Duodenal mucosa (tissue), 2 donors: ENCODE data around the gene ZSCAN22.

ENCODE experiments used
- H3K27ac ChIP-seq: one replicate; pipeline ENCODE4 v1.7.0; 2013; ENCODE audit warnings: low read depth, low read length
- H3K27me3 ChIP-seq, 2 donors: one replicate each; pipeline ENCODE4 v1.7.0; 2013; ENCODE audit warnings: low read length in 2 of 2, control low read depth in 1 of 2; ENCODE audit not compliant: insufficient read depth in 2 of 2, control insufficient read depth in 1 of 2
- H3K36me3 ChIP-seq, 2 donors: one replicate each; pipeline ENCODE4 v1.7.0; 2013; ENCODE audit warnings: low read length in 2 of 2, control low read depth in 1 of 2; ENCODE audit not compliant: insufficient read depth in 2 of 2, control insufficient read depth in 1 of 2
- H3K4me1 ChIP-seq, 2 donors: one replicate each; pipeline ENCODE4 v1.7.0; 2013; ENCODE audit warnings: low read length in 2 of 2, control low read depth in 1 of 2; ENCODE audit not compliant: insufficient read depth in 2 of 2, control insufficient read depth in 1 of 2
- H3K4me3 ChIP-seq, 2 donors: one replicate each; pipeline ENCODE4 v1.7.0; 2013; ENCODE audit warnings: low read length in 2 of 2, low read depth in 1 of 2
- H3K9ac ChIP-seq, 2 donors: one replicate each; pipeline ENCODE4 v1.7.0; 2013; ENCODE audit warnings: low read length in 2 of 2, low read depth in 1 of 2
- H3K9me3 ChIP-seq, 2 donors: one replicate each; pipeline ENCODE4 v1.7.0; 2013; ENCODE audit warnings: low read length in 2 of 2, control low read depth in 1 of 2; ENCODE audit not compliant: control insufficient read depth in 1 of 2

Gene ZSCAN22

DNA sequence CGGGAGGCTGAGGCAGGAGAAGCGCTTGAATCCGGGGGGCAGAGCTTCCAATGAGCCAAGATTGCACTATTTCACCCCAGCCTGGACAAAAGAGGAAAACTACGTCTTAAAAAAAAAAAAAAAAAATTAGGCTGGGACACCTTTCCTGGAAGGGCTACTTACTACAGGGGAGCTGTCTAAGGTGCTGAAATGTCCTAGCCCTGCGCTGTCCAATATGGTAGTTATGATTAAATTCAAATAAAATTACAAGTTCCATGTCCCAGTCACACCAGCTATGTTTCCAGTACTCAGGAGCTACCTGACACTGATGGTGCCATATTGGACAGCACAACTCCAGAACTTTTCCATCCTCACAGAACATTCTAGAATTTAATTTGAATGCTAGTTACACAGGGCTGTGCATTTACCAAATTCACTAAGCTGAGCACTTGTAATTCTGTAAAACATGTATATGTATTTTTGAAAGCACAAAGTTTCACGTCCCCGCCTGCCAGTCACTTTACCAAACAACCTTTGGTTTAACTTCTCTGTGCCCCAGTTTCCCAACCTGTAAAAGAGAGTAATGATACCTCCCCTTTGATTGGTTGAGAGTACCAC, 9.2 kb upstream of the ZSCAN22 start:
- Histone ChIP-seq H3K4me3 (no peak overlapping the region), H3K9me3 (no peaks in the 10 kb centered on the region), H3K27ac (no peak overlapping the region), H3K36me3 (peaks cover 16 to 50% of the 10 kb centered on the region in 2 donors), H3K9ac (no peak overlapping the region), H3K27me3 (no peaks in the 10 kb centered on the region), H3K4me1 (no peaks in the 10 kb centered on the region)

DNA sequence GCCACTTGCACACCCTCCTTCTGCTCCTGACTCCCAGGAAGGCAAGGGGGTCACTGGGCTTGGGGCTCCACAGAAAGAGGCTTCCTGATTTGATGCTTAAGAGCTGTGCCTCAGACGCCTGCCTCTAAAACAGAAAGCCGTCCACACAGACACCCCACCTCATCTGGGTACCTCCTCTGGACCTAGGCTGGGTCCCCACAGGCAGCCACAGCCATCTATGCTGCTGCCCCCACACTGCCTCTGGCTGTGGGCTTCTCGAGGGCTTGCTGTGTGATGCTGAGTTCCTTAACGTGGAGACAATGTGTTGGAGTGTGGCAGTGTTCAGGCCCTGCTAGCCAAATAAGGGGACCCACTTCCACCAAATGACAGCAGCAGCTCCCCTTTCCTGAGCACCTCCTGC, 8.5 kb upstream of the ZSCAN22 start:
- H3K27ac ChIP-seq, result no peak overlapping the region
- H3K9me3 ChIP-seq, result no peaks in the 10 kb centered on the region
- no peaks in the 10 kb centered on the region for H3K4me1 ChIP-seq
- no peak overlapping the region for H3K4me3 ChIP-seq
- no peak overlapping the region for H3K9ac ChIP-seq
- peaks cover 11 to 47% of the 10 kb centered on the region in 2 donors for H3K36me3 ChIP-seq
- no peaks in the 10 kb centered on the region for H3K27me3 ChIP-seq

DNA sequence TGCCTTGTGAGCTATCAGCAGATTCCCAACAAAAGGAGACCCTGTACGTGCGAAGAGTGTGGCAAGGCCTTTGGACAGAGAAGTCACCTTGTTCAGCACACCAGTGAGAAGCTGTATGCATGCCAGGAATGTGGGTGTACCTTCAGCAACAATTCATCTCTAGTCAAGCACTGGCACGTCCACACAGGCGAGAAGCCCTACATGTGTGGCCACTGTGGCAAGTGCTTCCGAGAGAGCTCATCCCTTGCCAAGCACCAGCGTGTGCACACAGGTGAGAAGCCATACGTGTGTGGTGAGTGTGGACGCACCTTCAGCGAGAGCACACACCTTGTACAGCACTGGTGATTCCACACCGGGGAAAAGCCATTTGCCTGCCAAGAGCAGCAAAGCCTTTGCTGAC, 7.6 kb upstream of the ZSCAN22 start:
- H3K4me3 ChIP-seq, result no peak overlapping the region
- H3K9me3 ChIP-seq, result no peaks in the 10 kb centered on the region
- peaks cover 4 to 39% of the 10 kb centered on the region in 2 donors for H3K36me3 ChIP-seq
- no peak overlapping the region for H3K9ac ChIP-seq
- no peaks in the 10 kb centered on the region for H3K27me3 ChIP-seq
- no peak overlapping the region for H3K27ac ChIP-seq
- no peaks in the 10 kb centered on the region for H3K4me1 ChIP-seq

DNA sequence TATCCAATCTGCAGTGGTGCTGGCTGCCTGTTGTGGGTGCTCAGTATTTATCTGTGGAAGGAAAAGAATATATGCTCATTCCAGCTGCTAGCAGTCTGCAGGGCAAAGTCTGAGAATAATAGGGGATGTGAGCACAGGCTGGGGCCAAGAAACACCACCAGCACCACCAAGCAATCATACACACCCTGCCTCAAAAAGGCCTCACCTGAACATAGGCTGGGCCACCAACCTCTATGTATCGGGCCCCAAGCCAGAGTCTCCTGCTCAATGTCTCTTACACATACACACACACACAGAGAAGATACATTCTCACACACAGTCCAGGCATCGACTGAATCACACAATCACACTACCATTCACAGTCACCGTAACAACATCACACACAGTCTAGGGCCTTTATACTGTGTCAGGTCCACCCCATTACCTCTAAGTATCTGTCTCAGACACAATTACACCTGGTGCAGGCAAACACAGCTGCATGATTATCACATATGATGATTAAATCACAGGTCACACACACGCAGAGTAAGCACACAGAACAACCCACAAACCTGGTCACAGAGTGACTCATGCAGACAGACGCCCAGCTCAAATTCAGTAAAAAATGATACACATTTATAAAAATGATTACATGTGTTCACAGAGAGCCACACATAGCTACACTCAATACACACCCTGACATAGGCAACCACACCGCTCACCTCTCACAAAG, 1.3 kb upstream of the ZSCAN22 start:
- Histone ChIP-seq H3K4me3 (peak overlapping the region; percentile 93 to 99), H3K9me3 (no peaks in the 10 kb centered on the region), H3K4me1 (peaks cover 19 to 23% of the 10 kb centered on the region in 2 donors), H3K9ac (peak overlapping the region; percentile 12 to 80), H3K27ac (no peak overlapping the region), H3K36me3 (peaks cover 0 to 12% of the 10 kb centered on the region in 2 donors), H3K27me3 (no peaks in the 10 kb centered on the region)

DNA sequence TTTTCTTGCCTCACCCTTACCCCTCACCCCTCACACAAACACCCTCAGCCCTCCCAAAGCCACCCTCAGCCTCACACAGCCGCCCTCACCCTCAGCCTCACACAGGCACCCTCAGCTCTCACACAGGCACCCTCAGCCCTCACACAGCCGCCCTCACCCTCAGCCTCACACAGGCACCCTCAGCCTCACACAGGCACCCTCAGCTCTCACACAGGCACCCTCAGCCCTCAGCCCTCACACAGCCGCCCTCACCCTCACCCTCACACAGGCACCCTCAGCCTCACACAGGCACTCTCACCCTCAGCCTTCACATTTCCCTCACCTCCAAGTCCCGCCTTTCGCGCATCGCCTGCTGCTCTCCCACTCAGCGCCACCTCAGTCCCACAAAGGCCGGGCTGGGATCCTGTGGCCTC, 287 bp upstream of the ZSCAN22 start:
- Histone ChIP-seq H3K27ac (peak overlapping the region; percentile 79), H3K9me3 (no peaks in the 10 kb centered on the region), H3K27me3 (no peaks in the 10 kb centered on the region), H3K4me3 (peak overlapping the region; percentile 93 to 99), H3K9ac (peak overlapping the region; percentile 80 to 83), H3K4me1 (peaks cover 19 to 23% of the 10 kb centered on the region in 2 donors), H3K36me3 (peaks cover 0 to 10% of the 10 kb centered on the region in 2 donors)

DNA sequence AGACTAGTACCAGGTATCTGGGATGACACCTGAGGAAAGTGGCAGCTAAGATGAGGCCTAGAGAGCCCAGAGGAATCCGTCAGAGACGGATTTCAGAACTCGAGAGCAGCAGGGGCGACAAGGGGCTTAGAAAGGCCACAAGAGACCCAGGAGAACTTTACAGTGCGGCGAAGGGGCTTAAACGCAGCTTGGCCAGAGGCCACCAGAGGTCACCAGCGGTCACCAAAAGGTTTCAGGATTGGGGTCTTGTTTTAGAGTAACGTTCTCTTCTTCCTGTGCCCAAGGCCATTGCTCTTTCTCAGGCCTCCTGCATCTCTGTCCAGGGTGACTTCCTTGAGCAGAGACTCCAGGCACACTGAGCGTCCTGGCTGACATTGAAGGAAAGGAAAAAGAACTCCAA, 2.2 kb downstream of the ZSCAN22 start:
- H3K9ac ChIP-seq, result no peak overlapping the region
- H3K4me1 ChIP-seq, result peaks cover 19 to 23% of the 10 kb centered on the region in 2 donors
- no peaks in the 10 kb centered on the region for H3K27me3 ChIP-seq
- no peaks in the 10 kb centered on the region for H3K9me3 ChIP-seq
- H3K4me3 ChIP-seq, result no peak overlapping the region
- H3K36me3 ChIP-seq, result no peaks in the 10 kb centered on the region
- H3K27ac ChIP-seq, result no peak overlapping the region

DNA sequence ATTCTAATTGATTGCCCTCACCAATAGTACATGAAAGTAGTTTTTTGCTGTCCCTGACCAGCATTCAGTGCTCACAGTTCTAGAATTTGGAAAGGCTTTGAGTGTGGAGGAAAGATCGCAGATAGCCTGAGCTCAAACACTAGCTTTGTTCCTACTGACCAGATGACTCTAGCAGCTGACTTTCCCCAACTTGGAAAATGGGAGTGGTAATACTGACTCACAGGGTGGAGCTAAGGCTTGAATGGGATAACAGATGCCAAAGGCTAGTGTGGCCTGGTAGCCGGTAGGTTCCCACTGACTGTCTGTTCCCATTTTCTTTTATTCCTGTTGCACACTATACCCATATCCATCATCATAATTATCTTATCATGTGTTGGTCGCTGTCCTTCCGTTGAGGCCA, 3.7 kb downstream of the ZSCAN22 start:
- no peaks in the 10 kb centered on the region for H3K27me3 ChIP-seq
- peaks cover 14 to 17% of the 10 kb centered on the region in 2 donors for H3K4me1 ChIP-seq
- no peak overlapping the region for H3K9ac ChIP-seq
- no peak overlapping the region for H3K4me3 ChIP-seq
- H3K27ac ChIP-seq, result no peak overlapping the region
- H3K9me3 ChIP-seq, result no peaks in the 10 kb centered on the region
- peaks cover 0 to 10% of the 10 kb centered on the region in 2 donors for H3K36me3 ChIP-seq

DNA sequence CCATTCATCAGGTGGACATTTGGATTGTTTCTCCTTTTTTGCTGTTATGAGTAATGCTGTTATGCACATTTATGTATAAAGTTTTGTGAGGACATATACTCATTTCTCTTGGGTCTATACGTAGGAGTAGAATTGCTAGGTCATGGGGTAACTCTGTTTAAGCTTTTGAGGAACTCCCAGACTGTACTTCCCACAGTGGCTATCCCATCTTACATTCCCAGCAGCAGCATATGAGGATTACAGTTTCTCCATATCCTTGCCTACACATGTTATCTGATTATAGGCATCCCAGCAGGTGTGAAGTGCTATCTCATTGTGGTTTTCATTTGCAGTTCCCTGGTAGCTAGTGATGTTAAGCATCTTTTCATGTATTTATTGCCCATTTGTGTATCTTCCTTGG, 5.9 kb downstream of the ZSCAN22 start:
- no peaks in the 10 kb centered on the region for H3K27me3 ChIP-seq
- H3K27ac ChIP-seq, result no peak overlapping the region
- peaks cover 6 to 9% of the 10 kb centered on the region in 2 donors for H3K4me1 ChIP-seq
- H3K9ac ChIP-seq, result no peak overlapping the region
- no peak overlapping the region for H3K4me3 ChIP-seq
- peaks cover 8 to 15% of the 10 kb centered on the region in 2 donors for H3K36me3 ChIP-seq
- no peaks in the 10 kb centered on the region for H3K9me3 ChIP-seq

DNA sequence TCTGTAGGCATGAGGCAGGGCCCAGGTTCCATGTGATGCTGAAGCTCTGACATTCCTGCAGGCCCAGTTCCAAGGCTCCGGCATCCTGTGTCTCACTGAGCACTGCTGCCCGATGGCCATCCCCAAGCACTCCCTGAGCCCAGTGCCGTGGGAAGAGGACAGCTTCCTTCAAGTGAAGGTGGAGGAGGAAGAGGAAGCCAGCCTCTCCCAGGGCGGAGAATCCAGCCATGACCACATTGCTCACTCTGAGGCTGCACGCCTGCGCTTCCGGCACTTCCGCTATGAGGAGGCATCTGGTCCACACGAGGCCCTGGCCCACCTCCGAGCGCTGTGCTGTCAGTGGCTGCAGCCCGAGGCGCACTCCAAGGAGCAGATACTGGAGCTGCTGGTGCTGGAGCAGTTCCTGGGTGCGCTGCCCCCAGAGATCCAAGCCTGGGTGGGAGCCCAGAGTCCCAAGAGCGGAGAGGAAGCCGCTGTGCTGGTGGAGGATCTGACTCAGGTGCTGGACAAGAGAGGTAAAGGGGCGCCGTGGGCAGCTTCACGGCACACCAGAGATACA, 8.0 kb downstream of the ZSCAN22 start:
- Histone ChIP-seq H3K4me3 (no peak overlapping the region), H3K27ac (no peak overlapping the region), H3K9me3 (peaks cover 0 to 6% of the 10 kb centered on the region in 2 donors), H3K4me1 (no peaks in the 10 kb centered on the region), H3K27me3 (no peaks in the 10 kb centered on the region), H3K9ac (no peak overlapping the region), H3K36me3 (peaks cover 8 to 36% of the 10 kb centered on the region in 2 donors)

DNA sequence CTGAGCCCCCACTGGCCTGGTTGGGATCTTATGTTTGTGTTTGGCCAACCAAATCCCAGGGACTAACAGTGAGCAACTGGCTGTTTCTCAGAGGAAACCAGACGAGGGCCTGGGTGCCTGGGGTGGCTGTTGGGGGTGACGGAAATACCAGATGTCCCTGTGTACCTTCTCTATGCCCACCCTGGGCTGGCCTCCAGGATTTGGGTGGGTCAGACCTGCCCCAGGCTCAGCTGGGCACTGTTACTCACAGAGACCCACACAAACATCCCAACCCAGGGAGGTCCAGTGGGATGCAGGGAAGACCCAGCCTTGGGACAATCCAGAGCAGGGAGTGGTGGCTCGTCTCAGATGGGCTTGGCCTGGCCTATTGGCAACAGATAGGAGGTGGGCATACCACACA, 8.8 kb downstream of the ZSCAN22 start:
- Histone ChIP-seq H3K9ac (no peak overlapping the region), H3K27me3 (no peaks in the 10 kb centered on the region), H3K4me1 (no peaks in the 10 kb centered on the region), H3K36me3 (peaks cover 8 to 37% of the 10 kb centered on the region in 2 donors), H3K9me3 (peaks cover 0 to 6% of the 10 kb centered on the region in 2 donors), H3K4me3 (no peak overlapping the region), H3K27ac (no peak overlapping the region)
